Measurements from ENCODE around the gene PARL.
"Not testable (repeated sequence)": the region's sequence is repeated elsewhere in the genome, so short reads cannot be mapped to it uniquely, and the experiment has no call there.

Gene PARL

DNA sequence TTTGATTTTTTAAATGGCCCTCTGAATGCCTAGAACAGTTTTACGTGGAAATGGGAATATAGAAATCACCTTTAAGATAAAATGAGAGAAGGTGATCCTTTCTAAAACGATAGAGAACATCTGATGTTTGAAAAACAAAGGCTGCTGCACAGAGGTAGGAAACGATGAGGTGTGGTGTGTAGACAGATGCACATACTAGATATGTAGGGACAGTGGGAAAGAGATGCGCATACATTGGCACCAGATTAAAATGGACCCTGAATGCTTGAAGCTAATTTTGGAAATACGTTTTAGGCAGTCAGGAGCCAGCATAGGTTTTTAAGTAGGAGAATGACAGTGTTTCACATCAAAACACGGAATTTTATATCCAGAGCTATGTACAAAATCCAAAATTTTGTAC, 88.3 kb downstream of the PARL start:
- in situ Hi-C loops (cut with MboI; ENCODE audit: low sequenced_read_pairs) = no loop called here

DNA sequence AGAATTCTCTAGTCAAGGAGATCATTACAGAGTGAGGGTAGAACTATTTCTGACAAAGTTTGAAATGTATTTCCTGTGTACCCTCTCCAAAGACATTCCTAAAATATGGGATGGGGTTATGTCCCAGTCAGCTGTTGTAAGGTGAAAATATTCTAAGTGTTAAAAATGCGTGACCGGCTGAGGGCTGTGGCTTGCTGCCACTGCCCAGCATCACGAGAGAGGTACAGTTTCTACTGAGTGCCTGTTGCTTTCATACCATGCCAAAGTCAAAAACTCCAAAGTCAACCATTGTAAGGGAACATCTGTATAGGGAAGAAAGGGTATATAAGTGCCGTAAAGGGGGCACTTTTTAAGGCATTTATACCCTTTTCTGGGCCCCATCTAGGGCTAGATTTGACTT, 90.2 kb downstream of the PARL start:
- in situ Hi-C loops (cut with MboI; ENCODE audit: low sequenced_read_pairs) = no loop called here

DNA sequence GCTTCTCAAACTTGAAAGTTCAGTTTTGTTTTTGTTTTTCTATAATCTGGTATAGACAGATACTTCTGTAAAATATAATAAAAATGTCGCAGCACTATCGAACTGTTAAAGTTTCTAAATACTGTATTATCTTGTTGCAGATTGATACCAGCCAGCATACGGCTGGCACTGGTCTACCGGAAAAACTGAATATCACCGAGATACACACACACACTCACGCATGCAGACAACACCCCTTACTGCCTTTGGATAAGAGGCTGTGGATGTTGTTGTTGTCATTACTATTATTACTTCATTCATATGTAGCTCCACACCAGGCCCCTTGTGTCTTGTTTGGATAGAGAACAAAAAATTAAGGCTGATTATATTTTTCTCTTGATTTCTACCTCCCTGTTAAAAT, 91.7 kb downstream of the PARL start:
- in situ Hi-C loops (cut with MboI; ENCODE audit: low sequenced_read_pairs) = no loop called here

DNA sequence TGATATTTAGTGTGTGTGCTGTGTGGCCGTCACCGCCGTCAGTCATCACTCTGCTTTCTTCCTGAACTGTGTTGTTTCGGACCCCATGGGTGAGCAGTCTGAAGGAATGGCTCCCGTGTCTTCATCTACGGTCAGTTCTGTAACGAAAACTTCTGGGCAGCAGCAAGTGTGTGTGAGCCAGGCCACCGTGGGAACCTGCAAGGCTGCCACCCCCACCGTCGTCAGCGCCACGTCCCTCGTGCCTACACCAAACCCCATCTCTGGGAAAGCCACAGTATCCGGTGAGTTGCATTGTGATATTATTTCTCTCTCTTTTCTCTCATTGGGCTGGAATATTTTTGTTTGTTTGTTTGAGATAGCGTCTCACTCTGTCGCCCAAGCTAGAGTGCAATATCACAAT, 94.0 kb downstream of the PARL start:
- in situ Hi-C loops (cut with MboI; ENCODE audit: low sequenced_read_pairs) = no loop called here

DNA sequence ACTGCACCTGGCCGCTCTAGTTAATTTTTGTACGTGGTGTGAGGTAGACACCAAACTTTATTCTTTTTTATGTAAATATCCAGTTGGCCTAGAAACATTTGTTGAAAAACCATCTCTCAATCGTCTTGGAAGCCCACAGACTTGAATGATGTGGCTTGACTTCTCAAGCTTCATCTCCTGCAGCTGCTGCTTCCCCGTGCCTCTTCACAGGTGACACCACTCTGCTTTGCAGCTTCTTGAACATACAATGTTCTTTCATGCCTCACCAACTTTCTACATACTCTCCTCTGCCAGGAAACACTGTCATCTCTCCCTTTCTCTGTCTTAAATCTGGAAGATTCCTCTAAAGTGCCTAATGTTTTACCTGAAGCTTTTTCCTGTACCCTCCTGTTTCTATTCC, 94.9 kb downstream of the PARL start:
- in situ Hi-C loops (cut with MboI; ENCODE audit: low sequenced_read_pairs) = no loop called here

DNA sequence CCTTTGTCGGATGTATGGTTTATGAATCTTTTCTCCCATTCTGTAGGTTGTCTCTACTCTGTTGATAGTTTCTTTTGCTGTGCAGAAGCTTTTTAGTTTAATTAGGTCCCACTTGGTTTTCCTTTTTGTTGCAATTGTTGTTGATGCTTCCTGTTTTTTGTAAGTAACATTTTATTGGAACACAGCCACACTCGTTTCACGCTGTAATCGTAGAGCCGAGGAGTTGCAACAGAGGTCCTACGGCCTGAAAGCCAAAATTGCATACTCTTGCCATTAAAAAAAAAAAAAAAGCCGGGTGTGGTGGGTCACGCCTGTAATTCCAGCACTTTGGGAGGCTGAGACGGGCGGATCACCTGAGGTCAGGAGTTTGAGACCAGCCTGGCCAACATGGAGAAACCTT, 100.2 kb downstream of the PARL start:
- in situ Hi-C loops (cut with MboI; ENCODE audit: low sequenced_read_pairs) = not testable (repeated sequence)

DNA sequence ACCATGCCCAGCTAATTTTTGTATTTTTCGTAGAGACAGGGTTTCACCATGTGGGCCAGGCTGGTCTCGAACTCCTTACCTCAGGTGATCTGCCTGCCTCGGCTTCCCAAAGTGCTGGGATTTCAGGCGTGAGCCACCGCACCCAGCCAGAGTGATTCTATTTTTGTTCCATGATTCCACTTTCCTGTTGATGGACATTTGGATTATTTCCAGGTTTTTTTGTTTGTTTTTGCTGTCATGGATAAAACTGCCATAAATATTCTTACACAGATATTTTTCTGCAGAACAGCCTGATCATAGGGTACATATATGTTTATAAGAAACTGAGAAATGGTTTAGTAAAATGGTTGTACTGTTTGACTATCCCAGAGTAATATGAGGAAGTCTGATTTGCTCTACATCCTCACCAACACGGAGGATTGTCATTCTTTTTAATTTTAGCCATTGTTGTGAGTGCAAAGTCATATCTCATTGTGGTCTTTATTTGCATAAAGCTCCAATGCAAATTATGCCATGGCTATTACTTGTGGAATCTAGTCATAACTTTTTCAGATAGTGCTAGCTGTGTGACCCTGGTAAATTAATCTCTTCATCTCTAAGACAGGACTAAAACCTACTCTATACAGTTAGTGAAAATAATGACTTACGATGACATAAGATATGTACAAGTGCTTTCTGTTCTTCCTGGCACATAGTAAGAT, 102.0 kb downstream of the PARL start:
- in situ Hi-C loops (cut with MboI; ENCODE audit: low sequenced_read_pairs) = no loop called here

DNA sequence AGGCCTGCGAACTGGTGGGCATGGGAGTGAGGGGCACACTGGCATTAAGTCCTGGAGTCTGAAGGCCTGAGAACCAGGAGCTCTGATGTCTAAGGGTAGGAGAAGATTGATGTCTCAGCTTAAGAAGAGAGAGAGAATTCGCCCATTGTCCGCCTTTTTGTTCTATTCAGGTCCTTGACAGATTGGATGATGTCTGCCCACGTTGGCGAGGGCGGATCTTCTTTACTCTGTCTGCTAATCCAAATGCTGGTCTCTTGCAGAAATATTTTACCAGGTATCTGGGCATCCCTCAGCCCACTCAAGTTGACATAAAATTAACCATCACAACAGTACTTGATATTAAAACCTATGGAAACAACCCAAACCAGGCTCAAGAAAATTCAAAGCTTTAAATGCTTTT, 103.4 kb downstream of the PARL start:
- in situ Hi-C loops (cut with MboI; ENCODE audit: low sequenced_read_pairs) = no loop called here

DNA sequence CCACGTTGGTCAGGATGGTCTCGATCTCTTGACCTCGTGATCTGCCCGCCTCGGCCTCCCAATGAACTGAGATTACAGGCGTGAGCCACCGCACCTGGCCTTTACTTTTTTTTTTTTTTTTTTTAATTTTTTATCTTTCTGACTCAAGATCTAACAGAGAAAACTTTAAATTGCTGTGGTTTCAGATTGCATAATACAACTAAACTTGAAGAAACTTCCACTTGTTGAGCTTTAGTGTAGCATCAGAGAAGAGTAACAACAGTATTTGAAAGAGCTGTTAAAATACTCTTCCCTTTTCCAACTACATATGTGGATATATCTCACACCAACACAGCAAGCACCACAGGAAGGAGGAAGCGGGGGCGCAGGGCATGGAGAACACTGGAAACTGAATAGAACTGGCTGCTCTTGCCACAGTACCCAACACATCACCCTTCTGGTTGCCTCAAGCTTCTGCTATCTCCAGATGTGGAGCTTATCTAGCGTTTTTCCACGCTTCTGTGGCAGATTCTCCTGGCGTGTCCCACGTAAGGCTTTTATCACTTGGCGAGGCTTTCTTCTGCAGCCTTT, 104.7 kb downstream of the PARL start:
- in situ Hi-C loops (cut with MboI; ENCODE audit: low sequenced_read_pairs) = no loop called here

Measured in hTERT RPE-1 (cell line).